HCT116 (cell line): Measurements from ENCODE around the gene MSH3. TPM values are rescaled to one million over a fixed set of nuclear protein-coding genes. Genes with fewer than 3 reads are reported as not detected.

Experiments used
- ATAC-seq: fragments of 200-7000 bp; cut with Tn5 transposase; 2 replicates; pipeline ENCODE4 v1.9.1; 2020; ENCODE audit warnings: mild to moderate bottlenecking, moderate library complexity
- BruUV-seq: library from RNA; stranded (reverse); fragments of 400-500 nt; replicated peaks from 2 replicates; lab custom pipeline; 2021; lab: Mats Ljungman, UMichigan
- CTCF ChIA-PET: fragments of 300-600 bp; sonication (Branson Sonifier 250); formaldehyde crosslinking; loops from one replicate; lab custom pipeline; 2021; ENCODE audit warnings: antibody characterized with exemption; lab: Charles Lee
- POLR2A ChIA-PET: fragments of 300-600, 350-600 bp; sonication (Branson Sonifier 250); formaldehyde crosslinking; loops from one replicate; lab custom pipeline; 2021; ENCODE audit warnings: antibody characterized with exemption; lab: Charles Lee
- RAD21 ChIA-PET, 2 experiments: fragments of 300-600 bp; sonication (Branson Sonifier 250); formaldehyde crosslinking; loops; one replicate each; lab custom pipeline; 2023; ENCODE audit warnings: low total read pairs in 2 of 2; ENCODE audit not compliant: uncharacterized antibody in 2 of 2, unreplicated experiment in 2 of 2, low non-redundant PET in 1 of 2; lab: Charles Lee
- DNase-seq: peaks from one replicate; pipeline ENCODE4 v3.0.0-alpha.2; 2010; ENCODE audit warnings: low read depth, low spot score
- H2AFZ ChIP-seq: fragments of 200-600 bp; shearing (Covaris generic), sonication (generic); 2 replicates; pipeline ENCODE4 v1.6.1; 2017; ENCODE audit warnings: low read depth, mixed run types, mixed read lengths, antibody characterized with exemption, low read length; ENCODE audit not compliant: poor library complexity, severe bottlenecking
- H3K27ac ChIP-seq: 2 replicates; pipeline ENCODE4 v1.5.1; 2012; ENCODE audit warnings: low read depth, low read length
- H3K27me3 ChIP-seq: fragments of 200-600 bp; sonication (generic); 2 replicates; pipeline ENCODE4 v1.6.1; 2016; ENCODE audit warnings: mixed run types, low read length, mixed read lengths; ENCODE audit not compliant: insufficient read depth
- H3K36me3 ChIP-seq, 2 experiments: fragments of 200-500 bp in 1 of 2; fragments of 200-600 bp in 1 of 2; sonication (Bioruptor generic) in 1 of 2; sonication (generic) in 1 of 2; 2 replicates each; pipeline versions ENCODE4 v1.5.1 to v1.6.1; 2014 to 2016; ENCODE audit warnings: low read length in 2 of 2, inconsistent platforms in 1 of 2, mixed read lengths in 1 of 2, mixed run types in 1 of 2; ENCODE audit not compliant: insufficient read depth in 2 of 2, control insufficient read depth in 1 of 2
- H3K4me1 ChIP-seq, 2 experiments: fragments of 200-600 bp in 1 of 2; sonication (generic) in 1 of 2; 2 replicates each; pipeline versions ENCODE4 v1.5.1 to v1.6.1; 2012 to 2017; ENCODE audit warnings: low read length in 2 of 2, inconsistent platforms in 1 of 2, mild to moderate bottlenecking in 1 of 2, mixed read lengths in 1 of 2, mixed run types in 1 of 2, moderate library complexity in 1 of 2; ENCODE audit not compliant: insufficient read depth in 2 of 2, control insufficient read depth in 1 of 2
- H3K4me2 ChIP-seq: fragments of 200-600 bp; sonication (generic); 2 replicates; pipeline ENCODE4 v1.6.1; 2017; ENCODE audit warnings: mixed run types, low read length, mixed read lengths
- H3K4me3 ChIP-seq, 2 experiments: fragments of 200-600 bp in 1 of 2; sonication (generic) in 1 of 2; replicated peaks in 1 of 2; 2 replicates each; pipeline ENCODE4 v1.5.1; 2011 to 2016; ENCODE audit warnings: low read length in 2 of 2, control low read depth in 1 of 2, low read depth in 1 of 2, mild to moderate bottlenecking in 1 of 2, mixed read lengths in 1 of 2, mixed run types in 1 of 2
- H3K79me2 ChIP-seq: fragments of 200-600 bp; sonication (generic); 2 replicates; pipeline ENCODE4 v1.6.1; 2017; ENCODE audit warnings: mild to moderate bottlenecking, mixed run types, low read length, moderate library complexity, mixed read lengths; ENCODE audit not compliant: insufficient read depth
- H3K9ac ChIP-seq: fragments of 200-600 bp; sonication (generic); 2 replicates; pipeline ENCODE4 v1.6.1; 2016; ENCODE audit warnings: low read length, mixed read lengths
- H3K9me2 ChIP-seq: fragments of 200-600 bp; sonication (generic), shearing (Covaris generic); 2 replicates; pipeline ENCODE4 v1.6.1; 2017; ENCODE audit warnings: mixed run types, mild to moderate bottlenecking, moderate library complexity; ENCODE audit not compliant: insufficient read depth
- H3K9me3 ChIP-seq, 2 experiments: fragments of 200-500 bp in 1 of 2; fragments of 200-600 bp in 1 of 2; sonication (Bioruptor generic) in 1 of 2; sonication (generic) in 1 of 2; 2 replicates each; pipeline ENCODE4 v1.6.1; 2014 to 2017; ENCODE audit warnings: low read length in 2 of 2, mixed read lengths in 2 of 2, inconsistent platforms in 1 of 2, low read depth in 1 of 2, mild to moderate bottlenecking in 1 of 2, mixed run types in 1 of 2, moderate library complexity in 1 of 2; ENCODE audit not compliant: control insufficient read depth in 1 of 2, insufficient read depth in 1 of 2
- H4K20me1 ChIP-seq: fragments of 200-600 bp; sonication (generic), shearing (Covaris generic); 2 replicates; pipeline ENCODE4 v1.6.1; 2017; ENCODE audit warnings: mixed run types, mild to moderate bottlenecking, moderate library complexity; ENCODE audit not compliant: insufficient read depth
- CBX3 ChIP-seq: IDR thresholded peaks from 2 replicates; pipeline ENCODE4 v1.6.1; 2012; ENCODE audit warnings: low read depth
- ELF1 ChIP-seq: IDR thresholded peaks from 2 replicates; pipeline ENCODE4 v1.6.1; 2012; ENCODE audit warnings: low read depth, borderline replicate concordance
- EZH2 ChIP-seq: fragments of 200-600 bp; sonication (generic); IDR thresholded peaks from 2 replicates; pipeline ENCODE4 v1.6.1; 2017; ENCODE audit warnings: antibody characterized with exemption, mixed run types
- EZH2phosphoT487 ChIP-seq: fragments of 200-600 bp; IDR thresholded peaks from 2 replicates; pipeline ENCODE4 v1.6.1; 2018; ENCODE audit warnings: antibody characterized with exemption, borderline replicate concordance
- FOSL1 ChIP-seq: IDR thresholded peaks from 2 replicates; pipeline ENCODE4 v1.6.1; 2012; ENCODE audit warnings: low read depth
- JUND ChIP-seq: IDR thresholded peaks from 2 replicates; pipeline ENCODE4 v1.6.1; 2012
- POLR2A ChIP-seq: IDR thresholded peaks from 2 replicates; pipeline ENCODE4 v1.7.0; 2011; ENCODE audit warnings: borderline replicate concordance; ENCODE audit not compliant: insufficient read depth, insufficient read length; ENCODE audit errors: extremely low read depth
- POLR2AphosphoS5 ChIP-seq: IDR thresholded peaks from 2 replicates; pipeline ENCODE4 v1.6.1; 2011; ENCODE audit warnings: mild to moderate bottlenecking, low read depth, low read length, moderate library complexity
- RAD21 ChIP-seq: IDR thresholded peaks from 2 replicates; pipeline ENCODE4 v1.6.1; 2012; ENCODE audit warnings: low read depth, mild to moderate bottlenecking
- SIN3A ChIP-seq: IDR thresholded peaks from 2 replicates; pipeline ENCODE4 v1.6.1; 2012; ENCODE audit warnings: low read depth
- SRF ChIP-seq: IDR thresholded peaks from 2 replicates; pipeline ENCODE4 v1.6.1; 2012; ENCODE audit warnings: low read depth
- TCF7L2 ChIP-seq: IDR thresholded peaks from 2 replicates; pipeline ENCODE4 v1.7.0; 2011; ENCODE audit warnings: borderline replicate concordance, inconsistent platforms; ENCODE audit not compliant: insufficient read depth, insufficient read length; ENCODE audit errors: extremely low read depth
- YY1 ChIP-seq: IDR thresholded peaks from 2 replicates; pipeline ENCODE4 v1.6.1; 2011; ENCODE audit warnings: low read length, low read depth, moderate library complexity, mild to moderate bottlenecking; ENCODE audit not compliant: insufficient replicate concordance; ENCODE audit errors: extremely low read depth
- ZFX ChIP-seq: fragments of 450-650 bp; IDR thresholded peaks from 2 replicates; pipeline ENCODE4 v1.6.1; 2017
- ZNF274 ChIP-seq: fragments of 200-500 bp; sonication (Bioruptor generic); IDR thresholded peaks from 2 replicates; pipeline ENCODE4 v1.6.1; 2014; ENCODE audit warnings: mild to moderate bottlenecking, low read depth, low read length, inconsistent platforms
- intact Hi-C: fragments of 100-400 bp; cut with micrococcal nuclease; formaldehyde crosslinking; loops from 2 replicates; pipeline ENCODE4 v1.10.0; 2022
- total RNA-seq: library from RNA; stranded (reverse); gene quantifications from one replicate; pipeline ENCODE4 v1.2.1, GENCODE V29; 2021; ENCODE audit not compliant: unreplicated experiment
- TF ChIP-seq, protein P1 (sequence below): IDR thresholded peaks from 2 replicates; pipeline ENCODE4 v1.6.1; 2011; ENCODE audit warnings: mild to moderate bottlenecking, low read length, moderate library complexity; ENCODE audit not compliant: insufficient replicate concordance; ENCODE audit errors: extremely low read depth
- TF ChIP-seq, protein P2 (sequence below), 3 experiments: fragments of 200-600 bp in 1 of 3; sonication (generic) in 1 of 3; IDR thresholded peaks in 2 of 3; conservative IDR thresholded peaks in 1 of 3; 2 replicates each; pipeline ENCODE4 v1.5.1; 2012 to 2017; ENCODE audit warnings: low read depth in 2 of 3, low read length in 2 of 3, antibody characterized with exemption in 1 of 3, borderline replicate concordance in 1 of 3, control low read depth in 1 of 3, mild to moderate bottlenecking in 1 of 3, mixed read lengths in 1 of 3, mixed run types in 1 of 3, moderate library complexity in 1 of 3; ENCODE audit not compliant: insufficient read depth in 1 of 3
- TF ChIP-seq, protein P3 (sequence below): IDR thresholded peaks from 2 replicates; pipeline ENCODE4 v1.6.1; 2012
- TF ChIP-seq, protein P4 (sequence below): IDR thresholded peaks from 2 replicates; pipeline ENCODE4 v1.6.1; 2012

The MSH3 gene
- total RNA-seq, 1 experiment from 2014 or later = 4.9 TPM

DNA sequence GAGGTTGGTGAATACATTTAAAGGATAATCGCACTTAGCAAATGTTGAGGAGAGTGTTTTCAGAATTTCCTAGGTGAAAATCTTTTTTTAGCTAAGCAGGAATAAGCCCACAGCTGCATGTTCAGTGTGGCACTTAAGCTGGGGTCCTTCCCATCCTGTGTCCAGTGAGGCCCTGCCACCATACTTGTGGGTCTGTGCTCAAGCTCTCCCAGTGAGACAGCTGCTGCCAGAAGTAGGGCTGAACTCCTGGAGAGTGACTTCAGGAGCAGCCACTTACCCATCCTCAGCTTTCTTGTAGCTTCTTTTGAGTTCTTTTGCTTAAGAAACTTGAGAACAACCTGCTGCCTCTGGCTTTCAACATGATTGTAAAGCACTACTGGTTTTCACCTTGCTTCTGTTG lies 110.3 kb downstream of the MSH3 start:
- DNase-seq (no peak), ATAC-seq (no peak)
- H3K4me1 ChIP-seq = peaks cover 23 to 47% of the 10 kb centered on the region in 2 experiments
- H3K79me2 ChIP-seq = no peaks in the 10 kb centered on the region
- TF ChIP-seq ZFX = no peak
- TF ChIP-seq EZH2 = no peak
- TF ChIP-seq, protein P1, sequence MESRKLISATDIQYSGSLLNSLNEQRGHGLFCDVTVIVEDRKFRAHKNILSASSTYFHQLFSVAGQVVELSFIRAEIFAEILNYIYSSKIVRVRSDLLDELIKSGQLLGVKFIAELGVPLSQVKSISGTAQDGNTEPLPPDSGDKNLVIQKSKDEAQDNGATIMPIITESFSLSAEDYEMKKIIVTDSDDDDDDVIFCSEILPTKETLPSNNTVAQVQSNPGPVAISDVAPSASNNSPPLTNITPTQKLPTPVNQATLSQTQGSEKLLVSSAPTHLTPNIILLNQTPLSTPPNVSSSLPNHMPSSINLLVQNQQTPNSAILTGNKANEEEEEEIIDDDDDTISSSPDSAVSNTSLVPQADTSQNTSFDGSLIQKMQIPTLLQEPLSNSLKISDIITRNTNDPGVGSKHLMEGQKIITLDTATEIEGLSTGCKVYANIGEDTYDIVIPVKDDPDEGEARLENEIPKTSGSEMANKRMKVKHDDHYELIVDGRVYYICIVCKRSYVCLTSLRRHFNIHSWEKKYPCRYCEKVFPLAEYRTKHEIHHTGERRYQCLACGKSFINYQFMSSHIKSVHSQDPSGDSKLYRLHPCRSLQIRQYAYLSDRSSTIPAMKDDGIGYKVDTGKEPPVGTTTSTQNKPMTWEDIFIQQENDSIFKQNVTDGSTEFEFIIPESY = no peak
- no peak for TF ChIP-seq CBX3
- no peak for TF ChIP-seq SIN3A
- TF ChIP-seq SRF = no peak
- no peak for TF ChIP-seq ELF1
- no peak for TF ChIP-seq ZNF274
- TF ChIP-seq JUND = no peak
- TF ChIP-seq, protein P2, sequence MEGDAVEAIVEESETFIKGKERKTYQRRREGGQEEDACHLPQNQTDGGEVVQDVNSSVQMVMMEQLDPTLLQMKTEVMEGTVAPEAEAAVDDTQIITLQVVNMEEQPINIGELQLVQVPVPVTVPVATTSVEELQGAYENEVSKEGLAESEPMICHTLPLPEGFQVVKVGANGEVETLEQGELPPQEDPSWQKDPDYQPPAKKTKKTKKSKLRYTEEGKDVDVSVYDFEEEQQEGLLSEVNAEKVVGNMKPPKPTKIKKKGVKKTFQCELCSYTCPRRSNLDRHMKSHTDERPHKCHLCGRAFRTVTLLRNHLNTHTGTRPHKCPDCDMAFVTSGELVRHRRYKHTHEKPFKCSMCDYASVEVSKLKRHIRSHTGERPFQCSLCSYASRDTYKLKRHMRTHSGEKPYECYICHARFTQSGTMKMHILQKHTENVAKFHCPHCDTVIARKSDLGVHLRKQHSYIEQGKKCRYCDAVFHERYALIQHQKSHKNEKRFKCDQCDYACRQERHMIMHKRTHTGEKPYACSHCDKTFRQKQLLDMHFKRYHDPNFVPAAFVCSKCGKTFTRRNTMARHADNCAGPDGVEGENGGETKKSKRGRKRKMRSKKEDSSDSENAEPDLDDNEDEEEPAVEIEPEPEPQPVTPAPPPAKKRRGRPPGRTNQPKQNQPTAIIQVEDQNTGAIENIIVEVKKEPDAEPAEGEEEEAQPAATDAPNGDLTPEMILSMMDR (IDR thresholded peaks at IDR 0.05 in 2 of 3, conservative IDR thresholded peaks at IDR 0.05 in 1 of 3; ENCODE audit: borderline replicate concordance in 1 of 3, insufficient read depth in 1 of 3, low read depth in 2 of 3, low read length in 2 of 3) = no peak
- TF ChIP-seq TCF7L2 = no peak
- TF ChIP-seq, protein P3, sequence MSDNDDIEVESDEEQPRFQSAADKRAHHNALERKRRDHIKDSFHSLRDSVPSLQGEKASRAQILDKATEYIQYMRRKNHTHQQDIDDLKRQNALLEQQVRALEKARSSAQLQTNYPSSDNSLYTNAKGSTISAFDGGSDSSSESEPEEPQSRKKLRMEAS = no peak
- no peak for TF ChIP-seq RAD21
- no peak for TF ChIP-seq EZH2phosphoT487
- TF ChIP-seq FOSL1 = no peak
- TF ChIP-seq, protein P4, sequence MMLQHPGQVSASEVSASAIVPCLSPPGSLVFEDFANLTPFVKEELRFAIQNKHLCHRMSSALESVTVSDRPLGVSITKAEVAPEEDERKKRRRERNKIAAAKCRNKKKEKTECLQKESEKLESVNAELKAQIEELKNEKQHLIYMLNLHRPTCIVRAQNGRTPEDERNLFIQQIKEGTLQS = no peak
- no peak for TF ChIP-seq POLR2A
- no peak for TF ChIP-seq YY1
- no peak for TF ChIP-seq POLR2AphosphoS5
- 0 out of 2 replicates have a peak overlapping the region, but pooled peaks have one; percentile 10 for H3K4me2 ChIP-seq
- H4K20me1 ChIP-seq = no peaks in the 10 kb centered on the region
- H3K27me3 ChIP-seq = no peaks in the 10 kb centered on the region
- no peaks in the 10 kb centered on the region for H3K9me3 ChIP-seq
- no peaks in the 10 kb centered on the region for H3K9me2 ChIP-seq
- no peaks in the 10 kb centered on the region for H3K36me3 ChIP-seq
- H3K4me3 ChIP-seq = no peak overlapping the region
- no peak overlapping the region for H2AFZ ChIP-seq
- POLR2A ChIA-PET = no interaction called here
- RAD21 ChIA-PET = no interaction called here
- intact Hi-C loops = no loop called here
- BruUV-seq = no TSS peak
- CTCF ChIA-PET = no interaction called here
- H3K27ac ChIP-seq = no peak overlapping the region
- no peak overlapping the region for H3K9ac ChIP-seq
